Trophoblast cell (in vitro differentiated cells and primary cell): ENCODE data around the gene IL22RA1.
A peak's percentile ranks its signal among the peaks of the same experiment; 100 is the strongest.

Experiments
- DNase-seq, 2 donors: peaks; one replicate each; pipeline ENCODE4 v3.0.0-alpha.2; 2016
- H2AFZ ChIP-seq: 2 replicates; pipeline ENCODE4 v1.6.1; 2013; ENCODE audit warnings: low read length, moderate library complexity, mild to moderate bottlenecking; ENCODE audit not compliant: insufficient read depth, poor library complexity
- H2AK5ac ChIP-seq: 2 replicates; pipeline ENCODE4 v1.6.1; 2013; ENCODE audit warnings: mild to moderate bottlenecking, low read length
- H2BK120ac ChIP-seq: 2 replicates; pipeline ENCODE4 v1.6.1; 2013; ENCODE audit warnings: low read length, mild to moderate bottlenecking, moderate library complexity; ENCODE audit not compliant: insufficient read depth, poor library complexity
- H2BK12ac ChIP-seq: 2 replicates; pipeline ENCODE4 v1.6.1; 2013; ENCODE audit warnings: mild to moderate bottlenecking, low read length, moderate library complexity
- H2BK5ac ChIP-seq: 2 replicates; pipeline ENCODE4 v1.6.1; 2013; ENCODE audit warnings: low read length, low read depth, moderate library complexity, mild to moderate bottlenecking; ENCODE audit not compliant: poor library complexity
- H3K14ac ChIP-seq: 2 replicates; pipeline ENCODE4 v1.6.1; 2013; ENCODE audit warnings: mild to moderate bottlenecking, low read length
- H3K18ac ChIP-seq: 2 replicates; pipeline ENCODE4 v1.6.1; 2013; ENCODE audit warnings: mild to moderate bottlenecking, low read length
- H3K23ac ChIP-seq: 2 replicates; pipeline ENCODE4 v1.6.1; 2013; ENCODE audit warnings: low read length
- H3K27ac ChIP-seq: 2 replicates; pipeline ENCODE4 v1.5.1; 2013; ENCODE audit warnings: low read depth, mild to moderate bottlenecking, inconsistent platforms, low read length, moderate library complexity
- H3K27me3 ChIP-seq: 2 replicates; pipeline ENCODE4 v1.6.1; 2013; ENCODE audit warnings: inconsistent platforms, mild to moderate bottlenecking, low read length, moderate library complexity; ENCODE audit not compliant: insufficient read depth
- H3K36me3 ChIP-seq, 2 experiments: 1 replicate in 1 of 2; 2 replicates in 1 of 2; pipeline ENCODE4 v1.6.1; 2013; ENCODE audit warnings: low read length in 2 of 2, mild to moderate bottlenecking in 2 of 2, moderate library complexity in 1 of 2; ENCODE audit not compliant: insufficient read depth in 2 of 2, control insufficient read depth in 1 of 2
- H3K4ac ChIP-seq: 2 replicates; pipeline ENCODE4 v1.6.1; 2013; ENCODE audit warnings: low read depth, mild to moderate bottlenecking, low read length, moderate library complexity
- H3K4me1 ChIP-seq, 2 experiments: 1 replicate in 1 of 2; 2 replicates in 1 of 2; pipeline ENCODE4 v1.6.1; 2013; ENCODE audit warnings: low read length in 2 of 2, mild to moderate bottlenecking in 2 of 2, moderate library complexity in 1 of 2; ENCODE audit not compliant: insufficient read depth in 2 of 2, control insufficient read depth in 1 of 2
- H3K4me2 ChIP-seq: 2 replicates; pipeline ENCODE4 v1.6.1; 2013; ENCODE audit warnings: inconsistent platforms, mild to moderate bottlenecking, low read length, moderate library complexity
- H3K4me3 ChIP-seq: 2 replicates; pipeline ENCODE4 v1.5.1; 2013; ENCODE audit warnings: mild to moderate bottlenecking, low read depth, low read length, inconsistent platforms
- H3K79me1 ChIP-seq: one replicate; pipeline ENCODE4 v1.6.1; 2013; ENCODE audit warnings: low read length
- H3K79me2 ChIP-seq: 2 replicates; pipeline ENCODE4 v1.6.1; 2013; ENCODE audit warnings: low read length, mild to moderate bottlenecking; ENCODE audit not compliant: control insufficient read depth, insufficient read depth, poor library complexity
- H3K9ac ChIP-seq: 2 replicates; pipeline ENCODE4 v1.6.1; 2013; ENCODE audit warnings: mild to moderate bottlenecking, low read length
- H3K9me3 ChIP-seq: 2 replicates; pipeline ENCODE4 v1.6.1; 2013; ENCODE audit warnings: low read depth, mild to moderate bottlenecking, control low read depth, inconsistent platforms, low read length; ENCODE audit not compliant: insufficient read depth
- H4K12ac ChIP-seq: 2 replicates; pipeline ENCODE4 v1.6.1; 2013; ENCODE audit warnings: low read depth, mild to moderate bottlenecking, low read length, moderate library complexity
- H4K8ac ChIP-seq: 2 replicates; pipeline ENCODE4 v1.6.1; 2013; ENCODE audit warnings: low read depth, mild to moderate bottlenecking, low read length, moderate library complexity
- H4K91ac ChIP-seq: one replicate; pipeline ENCODE4 v1.6.1; 2013; ENCODE audit warnings: low read depth, mild to moderate bottlenecking, low read length, moderate library complexity
- WGBS: extraction: QIAGEN DNeasy Blood & Tissue Kit; methylation state at CpG from one replicate; pipeline ENCODE4 v1.1.7; 2013; ENCODE audit warnings: missing lambda C conversion rate; ENCODE audit not compliant: insufficient read length, insufficient coverage; ENCODE audit errors: extremely low coverage; 5-methylcytosine and 5-hydroxymethylcytosine counted together

Gene IL22RA1

DNA sequence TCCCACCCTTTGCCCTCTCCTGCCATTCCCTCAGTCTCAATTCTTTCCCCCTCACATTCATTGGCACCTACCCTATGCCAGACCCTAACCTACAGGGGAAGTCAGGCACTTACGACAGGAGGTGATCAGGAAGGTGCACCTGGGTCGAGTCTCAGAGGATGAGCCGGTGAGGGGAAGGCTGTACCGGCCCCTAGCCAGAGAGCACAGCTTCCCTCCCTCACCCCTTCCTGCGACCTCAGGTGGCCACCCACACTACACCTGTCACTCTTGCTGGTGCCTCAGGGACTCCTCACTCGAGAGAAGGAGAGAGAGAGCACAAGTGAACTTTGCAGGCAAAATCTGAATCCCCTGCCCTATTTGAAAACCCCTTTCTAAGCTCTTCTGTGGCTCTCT is 29.3 kb downstream of the IL22RA1 start:
- Histone ChIP-seq H4K8ac (no peak overlapping the region), H3K14ac (no peak overlapping the region), H3K4me2 (no peak overlapping the region), H3K27me3 (no peaks in the 10 kb centered on the region), H4K91ac (no peak overlapping the region), H3K9ac (no peak overlapping the region), H2BK12ac (no peak overlapping the region), H3K4ac (no peak overlapping the region), H3K18ac (no peak overlapping the region), H2AK5ac (no peak overlapping the region), H3K79me2 (no peaks in the 10 kb centered on the region), H3K27ac (no peak overlapping the region), H3K79me1 (peaks cover 2% of the 10 kb centered on the region), H3K4me3 (no peak overlapping the region), H3K36me3 (no peaks in the 10 kb centered on the region), H2BK5ac (no peak overlapping the region), H3K4me1 (peaks cover 10 to 17% of the 10 kb centered on the region in 2 experiments), H4K12ac (no peak overlapping the region), H3K23ac (no peak overlapping the region), H3K9me3 (peaks cover 4% of the 10 kb centered on the region), H2BK120ac (no peak overlapping the region), H2AFZ (no peak overlapping the region)
- no peak for DNase-seq
- no CpG with 5 or more reads among the region's 6 CpGs for WGBS

DNA sequence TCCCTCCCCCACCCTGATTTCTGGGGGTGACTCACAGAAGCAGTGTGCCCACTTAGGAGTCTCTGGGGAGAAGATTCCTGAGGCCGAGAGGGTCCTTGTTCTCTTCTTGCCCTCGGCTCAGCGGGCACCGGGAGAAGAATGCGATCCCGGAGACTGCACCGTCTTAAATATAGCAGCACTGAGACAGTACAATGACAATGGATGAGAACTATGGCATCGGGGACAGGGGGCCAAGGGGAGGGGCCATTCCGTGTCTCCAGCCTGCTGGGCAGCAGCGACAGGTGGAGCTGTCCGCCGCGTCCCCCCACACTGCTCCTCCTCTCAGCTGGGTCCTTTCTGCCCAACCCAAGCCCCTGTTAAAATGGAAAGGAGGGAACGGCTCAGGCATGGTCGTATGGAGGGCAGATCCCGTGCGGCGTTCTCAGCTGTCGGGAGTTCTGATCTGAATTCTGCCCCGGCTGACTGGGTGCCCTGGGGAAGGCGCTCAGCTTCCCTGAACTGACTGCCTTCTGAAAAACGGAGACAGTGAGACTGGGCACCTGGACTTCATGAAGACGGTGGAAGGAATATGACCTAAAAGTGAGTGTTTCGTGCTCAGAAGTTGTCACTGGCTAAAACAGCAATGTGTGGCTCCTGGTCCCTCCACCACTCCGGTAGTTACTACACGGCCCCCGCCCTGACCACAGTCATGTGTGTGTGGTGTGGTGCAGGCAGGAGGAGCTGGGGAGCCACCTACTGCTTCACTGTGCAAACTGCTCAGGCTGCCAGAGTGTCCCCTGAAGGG is 30.8 kb downstream of the IL22RA1 start, which contains the start of gene MYOM3:
TSS of gene MYOM3 (minus strand) at position 140 of the 784 bp plus-strand sequence. CDS start 3,499 bp downstream, outside the sequence.
- H2BK5ac ChIP-seq: no peak within 1 kb of the TSS
- no peak within 1 kb of the TSS for H3K4me2 ChIP-seq
- H3K9me3 ChIP-seq: peaks cover 4% of the 10 kb centered on the region
- peak in 1 of 2 donors; percentile 20 for DNase-seq
- H4K12ac ChIP-seq: no peak within 1 kb of the TSS
- no peak within 1 kb of the TSS for H3K23ac ChIP-seq
- H4K8ac ChIP-seq: no peak within 1 kb of the TSS
- no peak within 1 kb of the TSS for H2AFZ ChIP-seq
- no peak within 1 kb of the TSS for H3K18ac ChIP-seq
- H3K79me1 ChIP-seq: peaks cover 2% of the 10 kb centered on the region
- H2BK120ac ChIP-seq: no peak within 1 kb of the TSS
- H3K14ac ChIP-seq: no peak within 1 kb of the TSS
- H2AK5ac ChIP-seq: no peak within 1 kb of the TSS
- no peaks in the 10 kb centered on the region for H3K79me2 ChIP-seq
- no peaks in the 10 kb centered on the region for H3K36me3 ChIP-seq
- H3K4me1 ChIP-seq: peaks cover 3 to 14% of the 10 kb centered on the region in 2 experiments
- no peak within 1 kb of the TSS for H3K4me3 ChIP-seq
- no peak within 1 kb of the TSS for H3K27ac ChIP-seq
- no CpG with 5 or more reads among the region's 27 CpGs for WGBS
- no peak within 1 kb of the TSS for H3K4ac ChIP-seq
- no peak within 1 kb of the TSS for H3K9ac ChIP-seq
- H2BK12ac ChIP-seq: no peak within 1 kb of the TSS
- no peaks in the 10 kb centered on the region for H3K27me3 ChIP-seq
- H4K91ac ChIP-seq: no peak within 1 kb of the TSS

DNA sequence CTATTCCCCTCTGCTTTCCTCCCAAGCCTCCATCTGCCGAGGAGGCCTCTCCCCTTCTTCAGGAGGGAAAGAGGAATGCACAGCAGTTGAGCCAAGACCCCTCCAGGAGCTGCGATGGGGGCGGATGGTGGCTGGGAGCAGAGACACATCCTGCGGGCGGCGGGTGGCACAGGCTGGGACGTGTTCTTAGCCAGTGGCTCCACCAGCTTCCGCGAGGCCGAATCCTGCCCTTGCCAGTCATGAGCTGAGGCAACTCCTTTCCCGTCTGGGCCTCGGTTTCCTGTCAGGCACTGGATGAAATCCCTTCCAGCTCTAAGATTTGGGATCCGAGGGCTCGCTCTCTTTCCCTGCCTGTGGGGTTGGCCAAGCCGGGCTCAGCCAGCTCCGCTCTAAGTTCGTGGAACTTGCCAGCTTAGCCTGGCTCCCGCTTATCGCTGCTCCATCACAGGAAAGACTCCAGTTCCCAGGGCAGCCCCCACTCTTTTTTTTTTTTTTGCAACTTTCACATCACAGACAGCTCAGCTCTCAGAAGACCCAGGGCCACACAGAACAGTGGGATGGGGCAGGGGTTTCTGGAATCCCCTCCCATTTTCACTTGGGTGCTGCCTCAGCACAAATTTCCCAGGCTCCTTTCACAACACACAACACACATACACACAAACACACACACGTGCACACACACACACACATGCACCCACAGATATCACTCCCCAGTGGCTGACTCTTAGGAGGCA is 31.5 kb downstream of the IL22RA1 start:
- Histone ChIP-seq H3K27me3 (no peaks in the 10 kb centered on the region), H3K9me3 (peaks cover 4% of the 10 kb centered on the region), H4K12ac (no peak overlapping the region), H3K4me3 (no peak overlapping the region), H2AK5ac (no peak overlapping the region), H3K4ac (no peak overlapping the region), H3K27ac (no peak overlapping the region), H3K18ac (no peak overlapping the region), H3K36me3 (no peaks in the 10 kb centered on the region), H3K9ac (no peak overlapping the region), H4K91ac (no peak overlapping the region), H3K4me1 (peaks cover 3 to 11% of the 10 kb centered on the region in 2 experiments), H2BK12ac (no peak overlapping the region), H2AFZ (no peak overlapping the region), H4K8ac (no peak overlapping the region), H2BK120ac (no peak overlapping the region), H3K14ac (no peak overlapping the region), H3K79me2 (no peaks in the 10 kb centered on the region), H3K79me1 (peaks cover 2% of the 10 kb centered on the region), H3K23ac (no peak overlapping the region), H2BK5ac (no peak overlapping the region), H3K4me2 (no peak overlapping the region)
- no CpG with 5 or more reads among the region's 20 CpGs for WGBS
- DNase-seq: no peak

DNA sequence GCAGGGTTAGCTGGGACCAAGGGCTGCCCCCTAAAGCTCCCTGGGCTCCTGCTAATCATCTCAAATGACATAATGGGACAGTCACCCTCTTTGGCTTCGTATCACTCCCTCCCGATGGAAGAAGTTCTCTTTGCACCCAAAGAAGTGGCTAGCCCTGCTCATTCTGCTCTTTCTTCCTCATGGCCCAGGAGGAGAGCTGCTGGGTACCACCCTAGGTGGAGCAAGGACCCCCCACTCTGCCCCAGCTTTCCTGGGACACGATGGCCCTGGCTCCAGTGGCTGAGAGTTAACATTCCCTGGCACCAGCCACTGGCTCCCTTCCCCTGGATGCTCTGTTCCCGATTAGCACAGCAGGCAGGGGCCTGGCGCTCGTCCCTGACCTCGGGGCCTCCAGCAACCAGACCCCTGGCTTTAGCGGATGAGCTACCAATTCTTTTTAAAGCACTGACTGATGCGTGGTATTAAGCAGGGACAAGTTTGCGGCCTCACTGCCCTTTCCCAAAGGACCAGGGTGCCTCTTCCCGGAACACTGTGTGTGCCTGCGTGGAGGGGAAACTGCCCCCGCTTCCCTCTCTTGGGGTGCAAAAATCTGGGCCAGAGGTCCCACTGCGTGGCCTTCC is 32.2 kb downstream of the IL22RA1 start:
- no peak overlapping the region for H4K8ac ChIP-seq
- H3K14ac ChIP-seq: no peak overlapping the region
- no peak overlapping the region for H4K91ac ChIP-seq
- H3K23ac ChIP-seq: no peak overlapping the region
- no peak overlapping the region for H3K27ac ChIP-seq
- H3K4me1 ChIP-seq: peaks cover 3 to 11% of the 10 kb centered on the region in 2 experiments
- no peaks in the 10 kb centered on the region for H3K27me3 ChIP-seq
- H3K18ac ChIP-seq: no peak overlapping the region
- no peak overlapping the region for H2BK12ac ChIP-seq
- peaks cover 4% of the 10 kb centered on the region for H3K9me3 ChIP-seq
- H3K4ac ChIP-seq: no peak overlapping the region
- H2AK5ac ChIP-seq: no peak overlapping the region
- no peak overlapping the region for H4K12ac ChIP-seq
- H3K4me3 ChIP-seq: no peak overlapping the region
- H3K79me1 ChIP-seq: peaks cover 2% of the 10 kb centered on the region
- H3K4me2 ChIP-seq: no peak overlapping the region
- H3K9ac ChIP-seq: no peak overlapping the region
- no CpG with 5 or more reads among the region's 14 CpGs for WGBS
- no peak overlapping the region for H2AFZ ChIP-seq
- H2BK5ac ChIP-seq: no peak overlapping the region
- H3K79me2 ChIP-seq: no peaks in the 10 kb centered on the region
- H3K36me3 ChIP-seq: no peaks in the 10 kb centered on the region
- DNase-seq: no peak
- no peak overlapping the region for H2BK120ac ChIP-seq
